GM12892 (cell line): ENCODE results near the gene KLHL35.

Experiments
- POLR2A ChIP-seq: IDR thresholded peaks from 2 replicates; pipeline ENCODE4 v1.6.1; 2011; ENCODE audit warnings: low read depth, low read length, control low read depth
- POLR2AphosphoS5 ChIP-seq: IDR thresholded peaks from 2 replicates; pipeline ENCODE4 v1.6.1; 2011; ENCODE audit warnings: low read depth, low read length, control low read depth
- TAF1 ChIP-seq: IDR thresholded peaks from 2 replicates; pipeline ENCODE4 v1.6.1; 2011; ENCODE audit warnings: low read depth, mild to moderate bottlenecking, control low read depth, low read length, borderline replicate concordance

DNA sequence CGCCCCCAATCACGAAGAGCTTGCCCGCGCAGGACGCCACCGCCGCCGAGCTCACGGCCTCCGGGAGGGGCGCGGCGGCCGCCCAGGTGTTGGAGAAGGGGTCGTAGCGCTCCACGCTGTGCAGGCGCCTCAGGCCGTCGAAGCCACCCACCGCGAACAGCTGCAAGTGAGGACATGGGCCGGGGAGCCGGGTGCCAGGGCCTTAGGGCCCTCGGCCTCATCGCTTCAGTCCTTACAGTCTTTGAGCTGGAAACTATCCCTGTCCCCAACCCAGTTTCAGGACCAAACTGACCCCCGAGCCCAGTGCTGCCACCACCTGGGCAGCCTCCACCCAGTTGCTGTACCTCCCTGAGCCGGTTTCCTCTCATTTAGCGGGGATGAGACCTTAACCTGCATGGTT lies 7.6 kb downstream of the KLHL35 start:
- TF ChIP-seq POLR2AphosphoS5 (no peak), POLR2A (no peak), TAF1 (no peak)
